ENCODE results near the gene SPCS2. TPM values are rescaled to one million over a fixed set of nuclear protein-coding genes. Genes with fewer than 3 reads are reported as not detected.

Gene SPCS2
- total RNA-seq, 2 experiments from 2014 or later: 36.5 to 42.9 TPM

- Mint-ChIP-seq H3K4me3 (no peak overlapping the region), H3K27ac (no peak overlapping the region)
These were observed 39.7 kb upstream of the SPCS2 start for GRCh38 chr11:74909385-74909784.

GRCh38 chr11:74909812-74910211 is 39.3 kb upstream of the SPCS2 start:
- intact Hi-C loops (cut with DNase I, micrococcal nuclease): no loop called here
- Mint-ChIP-seq H3K4me1 (ENCODE audit: low read depth) (no peaks in the 10 kb centered on the region), H3K4me3 (no peak overlapping the region), H3K27ac (no peak overlapping the region), H3K9me3 (no peaks in the 10 kb centered on the region), H3K27me3 (no peaks in the 10 kb centered on the region), H3K36me3 (ENCODE audit: low read depth) (peaks cover 87% of the 10 kb centered on the region)
- no peaks in the 10 kb centered on the region for H3K4me1 ChIP-seq (ENCODE audit: insufficient read depth, low read length)
- ChIA-PET POLR2A (no interaction called here), CTCF (interaction anchor here (0.9 to 1.4 kb wide), 2 partner anchors 20 to 113 kb away, joined by 3 to 4 read pairs; no protein-coding TSS in a partner anchor)
- no peak overlapping the region for H3K27ac ChIP-seq (ENCODE audit: low read depth in 1 of 2, low read length in 2 of 2)
- no peaks in the 10 kb centered on the region for H3K27me3 ChIP-seq (ENCODE audit: control insufficient read depth in 1 of 2, insufficient read depth in 2 of 2, low read length in 2 of 2)
- H3K36me3 ChIP-seq (ENCODE audit: insufficient read depth, low read length): peaks cover 86% of the 10 kb centered on the region
- H3K4me3 ChIP-seq (ENCODE audit: low read length): no peak overlapping the region
- no peak for TF ChIP-seq CTCF (IDR thresholded peaks at IDR 0.05)
- no peak for DNase-seq
- ATAC-seq (ENCODE audit: poor library complexity): no peak
- H3K9me3 ChIP-seq (ENCODE audit: control insufficient read depth in 1 of 2, insufficient read depth in 1 of 2, low read length in 2 of 2): no peaks in the 10 kb centered on the region

More at GRCh38 chr11:74909385-74909784, 39.7 kb upstream of the SPCS2 start:
- H3K27me3 ChIP-seq (ENCODE audit: control insufficient read depth in 1 of 2, insufficient read depth in 2 of 2, low read length in 2 of 2): no peaks in the 10 kb centered on the region
- H3K36me3 Mint-ChIP-seq (ENCODE audit: low read depth): peaks cover 87% of the 10 kb centered on the region
- H3K9me3 ChIP-seq (ENCODE audit: control insufficient read depth in 1 of 2, insufficient read depth in 1 of 2, low read length in 2 of 2): no peaks in the 10 kb centered on the region
- peaks cover 82% of the 10 kb centered on the region for H3K36me3 ChIP-seq (ENCODE audit: insufficient read depth, low read length)
- no peaks in the 10 kb centered on the region for H3K9me3 Mint-ChIP-seq
- intact Hi-C loops (cut with DNase I, micrococcal nuclease): no loop called here
- H3K4me1 Mint-ChIP-seq (ENCODE audit: low read depth): no peaks in the 10 kb centered on the region
- ATAC-seq (ENCODE audit: poor library complexity): no peak
- DNase-seq: no peak
- CTCF ChIA-PET: interaction anchor here (0.9 to 1.4 kb wide), 2 partner anchors 20 to 113 kb away, joined by 3 to 4 read pairs; no protein-coding TSS in a partner anchor
- H3K27ac ChIP-seq (ENCODE audit: low read depth in 1 of 2, low read length in 2 of 2): no peak overlapping the region
- H3K4me3 ChIP-seq (ENCODE audit: low read length): no peak overlapping the region
- no peaks in the 10 kb centered on the region for H3K4me1 ChIP-seq (ENCODE audit: insufficient read depth, low read length)
- TF ChIP-seq CTCF (IDR thresholded peaks at IDR 0.05): no peak
- POLR2A ChIA-PET: no interaction called here
- no peaks in the 10 kb centered on the region for H3K27me3 Mint-ChIP-seq

GRCh38 chr11:74923125-74923524 is 25.9 kb upstream of the SPCS2 start:
- Histone ChIP-seq H3K9me3 (ENCODE audit: control insufficient read depth in 1 of 2, insufficient read depth in 1 of 2, low read length in 2 of 2) (no peaks in the 10 kb centered on the region), H3K36me3 (ENCODE audit: insufficient read depth, low read length) (peaks cover 76% of the 10 kb centered on the region), H3K27me3 (ENCODE audit: control insufficient read depth in 1 of 2, insufficient read depth in 2 of 2, low read length in 2 of 2) (no peaks in the 10 kb centered on the region), H3K27ac (ENCODE audit: low read depth in 1 of 2, low read length in 2 of 2) (no peak overlapping the region), H3K4me1 (ENCODE audit: insufficient read depth, low read length) (no peaks in the 10 kb centered on the region), H3K4me3 (ENCODE audit: low read length) (no peak overlapping the region)
- H3K27me3 Mint-ChIP-seq: no peaks in the 10 kb centered on the region
- H3K4me3 Mint-ChIP-seq: no peak overlapping the region
- H3K4me1 Mint-ChIP-seq (ENCODE audit: low read depth): no peaks in the 10 kb centered on the region
- H3K9me3 Mint-ChIP-seq: no peaks in the 10 kb centered on the region
- DNase-seq: no peak
- intact Hi-C loops (cut with DNase I, micrococcal nuclease): no loop called here
- no peak for TF ChIP-seq CTCF (IDR thresholded peaks at IDR 0.05)
- ATAC-seq (ENCODE audit: poor library complexity): no peak
- CTCF ChIA-PET: no interaction called here
- POLR2A ChIA-PET: no interaction called here
- H3K27ac Mint-ChIP-seq: no peak overlapping the region
- H3K36me3 Mint-ChIP-seq (ENCODE audit: low read depth): peaks cover 44% of the 10 kb centered on the region

Data from CD4-positive, alpha-beta T cell (primary cell).